Esophagus squamous epithelium (tissue), 5 donors: ENCODE data around the gene BRD3. TPM values are rescaled to one million over a fixed set of nuclear protein-coding genes. Genes with fewer than 3 reads are reported as not detected.

Experiments
- DNase-seq: peaks from one replicate; lab custom pipeline; 2025; lab: John Stamatoyannopoulos, UW
- H3K27ac ChIP-seq, 4 donors: fragments of 200-600 bp; sonication (generic); one replicate each; pipeline ENCODE4 v1.5.1; 2016 to 2019; ENCODE audit warnings: mild to moderate bottlenecking in 1 of 4
- H3K27me3 ChIP-seq, 4 donors: fragments of 200-600 bp; sonication (generic); 1 replicate in 3 of 4; 2 replicates in 1 of 4; pipeline versions ENCODE4 v1.5.1 to v1.6.0; 2017 to 2021; ENCODE audit warnings: antibody characterized with exemption in 1 of 4
- H3K36me3 ChIP-seq, 3 donors: fragments of 200-600 bp; sonication (generic); one replicate each; pipeline ENCODE4 v1.5.1; 2016 to 2019
- H3K4me1 ChIP-seq, 3 donors: fragments of 200-600 bp; sonication (generic); one replicate each; pipeline ENCODE4 v1.5.1; 2017 to 2019
- H3K4me3 ChIP-seq, 4 donors: fragments of 200-600 bp; sonication (generic); 1 replicate in 3 of 4; 2 replicates in 1 of 4; pipeline ENCODE4 v1.5.1; 2016 to 2019; ENCODE audit warnings: mild to moderate bottlenecking in 2 of 4, moderate library complexity in 1 of 4
- H3K9me3 ChIP-seq, 3 donors: fragments of 200-600 bp; sonication (generic); one replicate each; pipeline ENCODE4 v1.5.1; 2016 to 2019
- CTCF ChIP-seq, 6 experiments: fragments of 450-650 bp in 4 of 6; fragments of 200-600 bp in 2 of 6; sonication (generic) in 2 of 6; IDR thresholded peaks; one replicate each; pipeline ENCODE4 v1.5.1; 2016 to 2019; ENCODE audit warnings: antibody characterized with exemption in 6 of 6, mild to moderate bottlenecking in 4 of 6, moderate library complexity in 4 of 6
- POLR2A ChIP-seq, 4 donors: fragments of 450-650 bp; IDR thresholded peaks; one replicate each; pipeline ENCODE4 v1.6.1; 2017; ENCODE audit warnings: antibody characterized with exemption in 4 of 4, mild to moderate bottlenecking in 4 of 4, moderate library complexity in 3 of 4
- WGBS, 2 donors: methylation state at CpG; one replicate each; pipeline ENCODE4 v1.1.5; 2018; 5-methylcytosine and 5-hydroxymethylcytosine counted together
- intact Hi-C: fragments of 100-400 bp; cut with DNase I; formaldehyde crosslinking; loops from one replicate; pipeline ENCODE4 v1.15.0; 2022
- total RNA-seq, 4 donors: library from RNA; depleted of rRNA; stranded (reverse); fragments of >200 nt; gene quantifications; one replicate each; pipeline ENCODE4 v1.1.0, GENCODE V29; 2016
- donor health status: DM: yes; HTN: yes; CAD: no.

The BRD3 gene
- total RNA-seq, 4 donors from 2014 or later: 7.2 to 23.7 (median 9.4) TPM

GRCh38 chr9:133993635-133994253 lies 74.1 kb downstream of the BRD3 start:
- Histone ChIP-seq H3K27ac (peak overlapping the region; percentile 85 to 97 (median 92)), H3K27me3 (peaks cover 0 to 44% (median 0%) of the 10 kb centered on the region in 4 donors), H3K4me1 (peaks cover 28 to 48% (median 36%) of the 10 kb centered on the region in 3 donors), H3K36me3 (no peaks in the 10 kb centered on the region), H3K4me3 (peak overlapping the region in 3 of 4 donors; percentile 60 to 93 (median 76)), H3K9me3 (no peaks in the 10 kb centered on the region)
- no peak for DNase-seq
- TF ChIP-seq POLR2A (IDR thresholded peaks at IDR 0.05): no peak
- TF ChIP-seq CTCF (IDR thresholded peaks at IDR 0.05): no peak
- WGBS, 2 donors: 24% methylated on average over 5 of the region's 16 CpGs; no CpG with 5 or more reads in 1 of the 2 donors
- intact Hi-C loops: loop anchor here (5.0 kb wide), 1 partner anchor 201 kb away; no protein-coding TSS in a partner anchor

- Histone ChIP-seq H3K27ac (peak overlapping the region; percentile 85 to 97 (median 92)), H3K4me1 (peaks cover 28 to 48% (median 36%) of the 10 kb centered on the region in 3 donors), H3K9me3 (no peaks in the 10 kb centered on the region), H3K27me3 (peaks cover 0 to 44% (median 0%) of the 10 kb centered on the region in 4 donors), H3K36me3 (no peaks in the 10 kb centered on the region), H3K4me3 (peak overlapping the region; percentile 60 to 93 (median 68))
- DNase-seq: peak; percentile 35
- intact Hi-C loops: loop anchor here (5.0 kb wide), 1 partner anchor 201 kb away; no protein-coding TSS in a partner anchor
- WGBS, 2 donors: 3% methylated on average over 19 of the region's 74 CpGs; no CpG with 5 or more reads in 1 of the 2 donors
- TF ChIP-seq CTCF (IDR thresholded peaks at IDR 0.05) (peak; percentile 8 to 47 (median 24)), POLR2A (IDR thresholded peaks at IDR 0.05) (peak in 2 of 4 donors; percentile 26 to 62)
Observed at GRCh38 chr9:133992780-133993634, 74.8 kb downstream of the BRD3 start.

GRCh38 chr9:133991964-133992779 lies 75.7 kb downstream of the BRD3 start, which contains the start of gene VAV2:
VAV2 (minus strand) TSS chr9:133992324; CDS start chr9:133992278, 46 bp downstream.
- H3K4me3 ChIP-seq: peak within 1 kb of the TSS; percentile 60 to 93 (median 68)
- intact Hi-C loops: loop anchor here (5.0 kb wide), 1 partner anchor 200 kb away; no protein-coding TSS in a partner anchor
- no peaks in the 10 kb centered on the region for H3K36me3 ChIP-seq
- H3K27me3 ChIP-seq: peaks cover 0 to 37% (median 0%) of the 10 kb centered on the region in 4 donors
- no CpG with 5 or more reads among the region's 124 CpGs for WGBS, 2 donors
- DNase-seq: no peak
- peak in 1 of 4 donors; percentile 27 for TF ChIP-seq POLR2A (IDR thresholded peaks at IDR 0.05)
- TF ChIP-seq CTCF (IDR thresholded peaks at IDR 0.05): no peak
- peak within 1 kb of the TSS; percentile 85 to 97 (median 92) for H3K27ac ChIP-seq
- no peaks in the 10 kb centered on the region for H3K9me3 ChIP-seq
- peaks cover 28 to 48% (median 36%) of the 10 kb centered on the region in 3 donors for H3K4me1 ChIP-seq

- peak overlapping the region; percentile 46 to 97 (median 92) for H3K27ac ChIP-seq
- DNase-seq: no peak
Observed at GRCh38 chr9:133991214-133991921, 76.5 kb downstream of the BRD3 start.

More at GRCh38 chr9:133991214-133991921, 76.5 kb downstream of the BRD3 start:
- intact Hi-C loops: loop anchor here (5.0 kb wide), 1 partner anchor 199 kb away; no protein-coding TSS in a partner anchor
- Histone ChIP-seq H3K36me3 (no peaks in the 10 kb centered on the region), H3K27me3 (peaks cover 0 to 30% (median 0%) of the 10 kb centered on the region in 4 donors), H3K9me3 (no peaks in the 10 kb centered on the region), H3K4me3 (peak overlapping the region; percentile 60 to 93 (median 68)), H3K4me1 (peaks cover 28 to 48% (median 36%) of the 10 kb centered on the region in 3 donors)
- TF ChIP-seq CTCF (IDR thresholded peaks at IDR 0.05) (no peak), POLR2A (IDR thresholded peaks at IDR 0.05) (no peak)
- WGBS, 2 donors: 0% methylated on average over 7 of the region's 82 CpGs; no CpG with 5 or more reads in 1 of the 2 donors
